Fibroblast of upper back skin (primary cell): Measurements from ENCODE around the gene VTI1A.
"Not testable (repeated sequence)": the region's sequence is repeated elsewhere in the genome, so short reads cannot be mapped to it uniquely, and the experiment has no call there.

Experiments used
- DNase-seq: peaks from one replicate; pipeline ENCODE4 v3.0.0-alpha.2; 2013

The VTI1A gene

GRCh38 chr10:112446855-112447619 lies at the start of gene VTI1A, which contains the start of gene ZDHHC6:
Gene VTI1A (plus strand): TSS chr10:112447215. CDS start chr10:112447374, 159 bp downstream.
Gene ZDHHC6 (minus strand): TSS chr10:112446914. CDS start chr10:112445436, 1,478 bp downstream.
- peak; percentile 80 for DNase-seq

GRCh38 chr10:112397592-112397991 lies 49.4 kb upstream of the VTI1A start:
- DNase-seq: no peak

- DNase-seq: no peak
Observed at GRCh38 chr10:112402917-112403316, 44.1 kb upstream of the VTI1A start.

GRCh38 chr10:112404617-112405016 lies 42.4 kb upstream of the VTI1A start:
- DNase-seq: no peak

GRCh38 chr10:112406806-112407205 lies 40.2 kb upstream of the VTI1A start:
- DNase-seq: not testable (repeated sequence)

- DNase-seq: no peak
Observed at GRCh38 chr10:112407696-112408095, 39.3 kb upstream of the VTI1A start.

- no peak for DNase-seq
Observed at GRCh38 chr10:112409299-112409698, 37.7 kb upstream of the VTI1A start.

GRCh38 chr10:112409755-112410154 lies 37.3 kb upstream of the VTI1A start:
- DNase-seq: no peak

GRCh38 chr10:112412696-112413095 lies 34.3 kb upstream of the VTI1A start:
- no peak for DNase-seq

GRCh38 chr10:112421731-112422130 lies 25.3 kb upstream of the VTI1A start:
- no peak for DNase-seq

GRCh38 chr10:112424651-112425050 lies 22.4 kb upstream of the VTI1A start:
- DNase-seq: no peak

- DNase-seq: no peak
Observed at GRCh38 chr10:112426111-112426510, 20.9 kb upstream of the VTI1A start.

- no peak for DNase-seq
Observed at GRCh38 chr10:112429147-112429546, 17.9 kb upstream of the VTI1A start.

- no peak for DNase-seq
Observed at GRCh38 chr10:112429654-112430230, 17.3 kb upstream of the VTI1A start.

GRCh38 chr10:112433136-112433535 lies 13.9 kb upstream of the VTI1A start:
- no peak for DNase-seq

GRCh38 chr10:112434988-112435619 lies 11.9 kb upstream of the VTI1A start:
- peak; percentile 27 for DNase-seq

- no peak for DNase-seq
Observed at GRCh38 chr10:112438356-112438755, 8.7 kb upstream of the VTI1A start.

GRCh38 chr10:112441520-112441919 lies 5.5 kb upstream of the VTI1A start:
- no peak for DNase-seq

GRCh38 chr10:112442063-112442462 lies 5.0 kb upstream of the VTI1A start:
- DNase-seq: no peak

- no peak for DNase-seq
Observed at GRCh38 chr10:112446055-112446854, 760 bp upstream of the VTI1A start.

GRCh38 chr10:112447620-112447928 lies 559 bp downstream of the VTI1A start:
- DNase-seq: no peak

GRCh38 chr10:112448888-112449287 lies 1.9 kb downstream of the VTI1A start:
- DNase-seq: no peak
